GM12878 (cell line): ENCODE data around the gene DEPDC1B. TPM values are rescaled to one million over a fixed set of nuclear protein-coding genes. Genes with fewer than 3 reads are reported as not detected.

ENCODE experiments used
- ATAC-seq: fragments of 200-7000 bp; cut with Tn5 transposase; 3 replicates; pipeline ENCODE4 v1.9.1; 2020; ENCODE audit warnings: mild to moderate bottlenecking, moderate library complexity
- BruUV-seq: library from RNA; stranded (reverse); fragments of 400-500 nt; replicated peaks from 2 replicates; lab custom pipeline; 2021; lab: Mats Ljungman, UMichigan
- CTCF ChIA-PET: fragments of 300-600 bp; sonication (Branson Sonifier 250); formaldehyde crosslinking; extraction: SDS; loops from one replicate; lab custom pipeline; 2021; ENCODE audit warnings: inconsistent platforms; lab: Yijun Ruan, JAX
- POLR2A ChIA-PET: fragments of 350-600 bp; formaldehyde crosslinking; extraction: SDS; loops from one replicate; lab custom pipeline; 2021; ENCODE audit warnings: inconsistent platforms; lab: Charles Lee
- RAD21 ChIA-PET: fragments of 300-600 bp; sonication (Branson Sonifier 250); formaldehyde crosslinking; loops from one replicate; lab custom pipeline; 2023; ENCODE audit warnings: antibody characterized with exemption; ENCODE audit not compliant: unreplicated experiment; lab: Charles Lee
- SMC1A ChIA-PET: fragments of 300-600 bp; sonication (Branson Sonifier 250); formaldehyde crosslinking; loops from one replicate; lab custom pipeline; 2023; ENCODE audit not compliant: unreplicated experiment, uncharacterized antibody; lab: Charles Lee
- DNase-seq: peaks from one replicate; pipeline ENCODE4 v3.0.0-alpha.2; 2011; ENCODE audit warnings: low read depth, low spot score
- FAIRE-seq: peaks from 3 replicates; lab custom pipeline; 2011; peaks lifted over from hg19 to GRCh38; lab: Jason Lieb, UNC
- H2AFZ ChIP-seq: 2 replicates; pipeline ENCODE4 v1.6.0; 2011; ENCODE audit warnings: low read depth, low read length, control low read depth; ENCODE audit not compliant: control insufficient read depth
- H3K27ac ChIP-seq: 2 replicates; pipeline ENCODE4 v1.5.1; 2011; ENCODE audit warnings: control low read depth; ENCODE audit not compliant: control insufficient read depth, insufficient read depth
- H3K27me3 ChIP-seq, 2 experiments: replicated peaks in 1 of 2; 2 replicates each; pipeline versions ENCODE4 v1.6.0 to v1.6.1; 2011; ENCODE audit warnings: low read length in 1 of 2; ENCODE audit not compliant: control insufficient read depth in 2 of 2, insufficient read depth in 2 of 2
- H3K36me3 ChIP-seq, 2 experiments: 2 replicates each; pipeline ENCODE4 v1.5.1; 2011; ENCODE audit warnings: low read length in 1 of 2; ENCODE audit not compliant: control insufficient read depth in 2 of 2, insufficient read depth in 2 of 2
- H3K4me1 ChIP-seq: 2 replicates; pipeline ENCODE4 v1.6.1; 2011; ENCODE audit warnings: mild to moderate bottlenecking, low read length, moderate library complexity, mixed read lengths; ENCODE audit not compliant: control insufficient read depth, insufficient read depth
- H3K4me2 ChIP-seq: 2 replicates; pipeline ENCODE4 v1.6.0; 2011; ENCODE audit warnings: control low read depth; ENCODE audit not compliant: control insufficient read depth, insufficient read depth
- H3K4me3 ChIP-seq: fragments of 200-600 bp; sonication (generic); 2 replicates; pipeline ENCODE4 v1.5.1; 2016
- H3K79me2 ChIP-seq: 2 replicates; pipeline ENCODE4 v1.6.0; 2011; ENCODE audit warnings: low read length; ENCODE audit not compliant: control insufficient read depth, insufficient read depth
- H3K9ac ChIP-seq: 2 replicates; pipeline ENCODE4 v1.8.0; 2011; ENCODE audit warnings: low read length, control low read depth, mixed read lengths; ENCODE audit not compliant: control insufficient read depth, insufficient read depth
- H3K9me3 ChIP-seq: replicated peaks from 3 replicates; pipeline ENCODE4 v1.5.1; 2011; ENCODE audit warnings: mild to moderate bottlenecking, low read length; ENCODE audit not compliant: control insufficient read depth, insufficient read depth
- H4K20me1 ChIP-seq: 2 replicates; pipeline ENCODE4 v1.6.0; 2011; ENCODE audit not compliant: control insufficient read depth, insufficient read depth
- NFYB ChIP-seq: IDR thresholded peaks from 2 replicates; pipeline ENCODE4 v1.6.1; 2011; ENCODE audit warnings: low read depth, mild to moderate bottlenecking, low read length, improper control_type of control experiment, moderate library complexity; ENCODE audit not compliant: insufficient read depth
- NR2C1 ChIP-seq: fragments of 450-650 bp; IDR thresholded peaks from 2 replicates; pipeline ENCODE4 v1.6.1; 2017; ENCODE audit warnings: antibody characterized with exemption, mild to moderate bottlenecking, moderate library complexity
- SP1 ChIP-seq: IDR thresholded peaks from one replicate; pipeline ENCODE4 v1.6.1; 2011; ENCODE audit warnings: low read depth, low read length
- SPI1 ChIP-seq: IDR thresholded peaks from 2 replicates; pipeline ENCODE4 v1.6.1; 2011; ENCODE audit warnings: low read depth, mild to moderate bottlenecking, low read length, moderate library complexity, borderline replicate concordance; ENCODE audit not compliant: insufficient read depth
- SREBF2 ChIP-seq: IDR thresholded peaks from 2 replicates; pipeline ENCODE4 v1.6.1; 2012; ENCODE audit warnings: mild to moderate bottlenecking, low read length
- STAT3 ChIP-seq: IDR thresholded peaks from 2 replicates; pipeline ENCODE4 v1.6.1; 2011; ENCODE audit warnings: low read depth, low read length, improper control_type of control experiment
- TCF7 ChIP-seq: IDR thresholded peaks from 2 replicates; pipeline ENCODE4 v1.6.1; 2014; ENCODE audit warnings: antibody characterized with exemption, borderline replicate concordance
- WGBS: methylation state at CpG from one replicate; pipeline ENCODE4 v1.1.6; 2016; ENCODE audit warnings: low lambda C conversion rate; ENCODE audit not compliant: insufficient replicate concordance, insufficient coverage; ENCODE audit errors: missing lambda C conversion rate; 5-methylcytosine and 5-hydroxymethylcytosine counted together
- in situ Hi-C: fragments of 300-500 bp; cut with MboI; formaldehyde crosslinking; loops from 9 replicates; pipeline ENCODE4 v1.14.3; 2018; ENCODE audit warnings: mixed read lengths
- intact Hi-C: fragments of 100-400 bp; cut with micrococcal nuclease; formaldehyde crosslinking; loops from one replicate; pipeline ENCODE4 v1.14.2; 2022; ENCODE audit not compliant: unreplicated experiment
- polyA plus RNA-seq, 11 experiments: library from polyadenylated mRNA; depleted of rRNA in 4 of 11; unstranded in 6 of 11; stranded (reverse) in 5 of 11; fragments of >200 nt; fragmentation: Nextera tagmentation in 4 of 11; fragmentation: Illumina TruSeq in 1 of 11; extraction: Ambion mirVana in 4 of 11; extraction: Trizol in 1 of 11; gene quantifications; 1 replicate in 1 of 11; 2 replicates in 10 of 11; pipeline versions ENCODE4 v1.2.1 to v1.2.3, GENCODE V29; 2011 to 2016; ENCODE audit warnings: inconsistent platforms in 2 of 11, missing spikeins in 2 of 11, low read depth in 1 of 11
- total RNA-seq, 4 experiments: library from RNA; depleted of rRNA in 3 of 4; stranded (reverse); fragments of >200 nt in 3 of 4; fragmentation: Illumina TruSeq in 1 of 4; extraction: Trizol in 1 of 4; gene quantifications; 2 replicates each; pipeline versions ENCODE4 v1.2.1 to v1.2.3, GENCODE V29; 2013 to 2021
- TF ChIP-seq, protein P1 (sequence below): fragments of 450-650 bp; IDR thresholded peaks from 2 replicates; pipeline ENCODE4 v1.6.1; 2017; ENCODE audit warnings: low read depth, mild to moderate bottlenecking, moderate library complexity
- TF ChIP-seq, protein P2 (sequence below): fragments of 450-650 bp; IDR thresholded peaks from 2 replicates; pipeline ENCODE4 v1.6.1; 2018; ENCODE audit warnings: mild to moderate bottlenecking, low read depth, moderate library complexity; ENCODE audit not compliant: partially characterized antibody
- TF ChIP-seq, protein P3 (sequence below): fragments of 450-650 bp; IDR thresholded peaks from 2 replicates; pipeline ENCODE4 v1.6.1; 2016; ENCODE audit warnings: mild to moderate bottlenecking

Gene DEPDC1B
- total and polyA plus RNA-seq, 10 of the 15 experiments (the other 5 are each of a cell fraction or from before 2014, with no cell fraction given): 29.7 to 56.5 (median 35.5) TPM

DNA sequence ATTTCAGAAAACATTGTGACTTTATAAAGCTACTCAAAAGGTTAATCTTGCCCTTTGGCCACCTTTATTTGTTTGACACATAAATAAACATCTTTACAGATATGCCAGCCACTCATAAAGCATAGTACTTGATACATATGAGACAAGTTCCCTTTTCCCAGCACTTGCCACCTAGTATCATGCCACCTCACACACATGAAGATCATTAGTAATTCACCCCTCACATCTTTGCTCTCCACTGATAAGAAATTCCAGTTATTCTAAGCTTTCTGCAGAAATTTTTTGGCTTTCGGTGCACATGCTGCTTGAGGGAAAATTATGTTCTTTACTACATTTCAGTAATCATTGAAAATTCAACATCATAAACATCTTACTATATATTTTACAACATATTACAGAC lies 59.1 kb downstream of the DEPDC1B start (continued):
- TF ChIP-seq, protein P1, sequence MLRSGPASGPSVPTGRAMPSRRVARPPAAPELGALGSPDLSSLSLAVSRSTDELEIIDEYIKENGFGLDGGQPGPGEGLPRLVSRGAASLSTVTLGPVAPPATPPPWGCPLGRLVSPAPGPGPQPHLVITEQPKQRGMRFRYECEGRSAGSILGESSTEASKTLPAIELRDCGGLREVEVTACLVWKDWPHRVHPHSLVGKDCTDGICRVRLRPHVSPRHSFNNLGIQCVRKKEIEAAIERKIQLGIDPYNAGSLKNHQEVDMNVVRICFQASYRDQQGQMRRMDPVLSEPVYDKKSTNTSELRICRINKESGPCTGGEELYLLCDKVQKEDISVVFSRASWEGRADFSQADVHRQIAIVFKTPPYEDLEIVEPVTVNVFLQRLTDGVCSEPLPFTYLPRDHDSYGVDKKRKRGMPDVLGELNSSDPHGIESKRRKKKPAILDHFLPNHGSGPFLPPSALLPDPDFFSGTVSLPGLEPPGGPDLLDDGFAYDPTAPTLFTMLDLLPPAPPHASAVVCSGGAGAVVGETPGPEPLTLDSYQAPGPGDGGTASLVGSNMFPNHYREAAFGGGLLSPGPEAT: no peak
- TF ChIP-seq SREBF2: no peak
- TF ChIP-seq STAT3: no peak
- TF ChIP-seq, protein P2, sequence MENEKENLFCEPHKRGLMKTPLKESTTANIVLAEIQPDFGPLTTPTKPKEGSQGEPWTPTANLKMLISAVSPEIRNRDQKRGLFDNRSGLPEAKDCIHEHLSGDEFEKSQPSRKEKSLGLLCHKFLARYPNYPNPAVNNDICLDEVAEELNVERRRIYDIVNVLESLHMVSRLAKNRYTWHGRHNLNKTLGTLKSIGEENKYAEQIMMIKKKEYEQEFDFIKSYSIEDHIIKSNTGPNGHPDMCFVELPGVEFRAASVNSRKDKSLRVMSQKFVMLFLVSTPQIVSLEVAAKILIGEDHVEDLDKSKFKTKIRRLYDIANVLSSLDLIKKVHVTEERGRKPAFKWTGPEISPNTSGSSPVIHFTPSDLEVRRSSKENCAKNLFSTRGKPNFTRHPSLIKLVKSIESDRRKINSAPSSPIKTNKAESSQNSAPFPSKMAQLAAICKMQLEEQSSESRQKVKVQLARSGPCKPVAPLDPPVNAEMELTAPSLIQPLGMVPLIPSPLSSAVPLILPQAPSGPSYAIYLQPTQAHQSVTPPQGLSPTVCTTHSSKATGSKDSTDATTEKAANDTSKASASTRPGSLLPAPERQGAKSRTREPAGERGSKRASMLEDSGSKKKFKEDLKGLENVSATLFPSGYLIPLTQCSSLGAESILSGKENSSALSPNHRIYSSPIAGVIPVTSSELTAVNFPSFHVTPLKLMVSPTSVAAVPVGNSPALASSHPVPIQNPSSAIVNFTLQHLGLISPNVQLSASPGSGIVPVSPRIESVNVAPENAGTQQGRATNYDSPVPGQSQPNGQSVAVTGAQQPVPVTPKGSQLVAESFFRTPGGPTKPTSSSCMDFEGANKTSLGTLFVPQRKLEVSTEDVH: no peak
- TF ChIP-seq, protein P3, sequence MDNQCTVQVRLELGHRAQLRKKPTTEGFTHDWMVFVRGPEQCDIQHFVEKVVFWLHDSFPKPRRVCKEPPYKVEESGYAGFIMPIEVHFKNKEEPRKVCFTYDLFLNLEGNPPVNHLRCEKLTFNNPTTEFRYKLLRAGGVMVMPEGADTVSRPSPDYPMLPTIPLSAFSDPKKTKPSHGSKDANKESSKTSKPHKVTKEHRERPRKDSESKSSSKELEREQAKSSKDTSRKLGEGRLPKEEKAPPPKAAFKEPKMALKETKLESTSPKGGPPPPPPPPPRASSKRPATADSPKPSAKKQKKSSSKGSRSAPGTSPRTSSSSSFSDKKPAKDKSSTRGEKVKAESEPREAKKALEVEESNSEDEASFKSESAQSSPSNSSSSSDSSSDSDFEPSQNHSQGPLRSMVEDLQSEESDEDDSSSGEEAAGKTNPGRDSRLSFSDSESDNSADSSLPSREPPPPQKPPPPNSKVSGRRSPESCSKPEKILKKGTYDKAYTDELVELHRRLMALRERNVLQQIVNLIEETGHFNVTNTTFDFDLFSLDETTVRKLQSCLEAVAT: no peak

DNA sequence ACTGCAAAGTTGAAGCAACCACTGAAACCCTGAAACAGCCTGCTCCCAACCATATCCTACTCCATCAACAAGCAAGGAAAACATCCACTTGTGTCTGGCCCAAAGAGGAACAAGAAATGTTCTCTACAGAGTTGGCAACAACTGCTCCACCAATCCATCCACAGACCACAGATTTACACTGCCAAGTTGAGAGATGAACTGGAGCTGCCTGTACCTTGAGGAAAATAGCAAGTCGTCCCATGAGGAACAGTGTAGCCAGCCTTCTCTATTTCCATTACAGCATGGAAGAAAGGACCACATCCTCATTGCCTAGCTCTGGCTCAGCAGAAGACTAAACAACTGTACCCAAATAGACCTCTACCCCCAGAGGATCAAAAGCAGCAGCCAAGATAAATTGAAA lies 60.4 kb downstream of the DEPDC1B start:
- Histone ChIP-seq H3K27me3 (no peaks in the 10 kb centered on the region), H4K20me1 (no peaks in the 10 kb centered on the region), H3K4me1 (no peaks in the 10 kb centered on the region), H3K36me3 (peaks cover 0 to 2% of the 10 kb centered on the region in 2 experiments; a peak in 1 of 4 replicates), H3K9me3 (no peaks in the 10 kb centered on the region), H3K79me2 (no peaks in the 10 kb centered on the region), H3K9ac (no peak overlapping the region), H3K4me3 (no peak overlapping the region), H2AFZ (no peak overlapping the region), H3K4me2 (no peak overlapping the region), H3K27ac (no peak overlapping the region)
- in situ Hi-C loops: no loop called here
- no peak for DNase-seq
- 100% methylated on average over 1 of the region's 1 CpG for WGBS
- ChIA-PET RAD21 (no interaction called here), POLR2A (no interaction called here), SMC1A (interaction anchor here (0.8 kb wide), 1 partner anchor 41 kb away, joined by 3 read pairs; no protein-coding TSS in a partner anchor), CTCF (interaction anchor here (0.8 to 1.4 kb wide), 5 partner anchors 10 to 60 kb away, joined by 3 read pairs; no protein-coding TSS in a partner anchor)
- no peak for TF ChIP-seq SPI1
- TF ChIP-seq SP1: no peak
- TF ChIP-seq NFYB: no peak
- no peak for TF ChIP-seq TCF7
- no peak for TF ChIP-seq NR2C1
- BruUV-seq: no TSS peak
- no peak for ATAC-seq
- intact Hi-C loops: no loop called here
- FAIRE-seq: no peak
